ENCODE measurements around the gene DCN. TPM values are rescaled to one million over a fixed set of nuclear protein-coding genes. Genes with fewer than 3 reads are reported as not detected.

The DCN gene
- total RNA-seq, 2 donors from 2014 or later: 301 to 314 TPM

GRCh38 chr12:91176358-91176757 lies 6.3 kb downstream of the DCN start:
- ATAC-seq (no peak), DNase-seq (no peak)
- H3K36me3 ChIP-seq (replicated peaks in 1 of 2; ENCODE audit: insufficient read depth in 1 of 2, low read depth in 2 of 2): no peaks in the 10 kb centered on the region
- no peaks in the 10 kb centered on the region for H3K27me3 ChIP-seq
- TF ChIP-seq POLR2A (IDR thresholded peaks at IDR 0.05) (no peak), CTCF (IDR thresholded peaks at IDR 0.05) (no peak)
- H3K4me3 ChIP-seq: no peak overlapping the region
- WGBS, 2 donors: 71 to 82% methylated on average over 2 of the region's 2 CpGs
- H3K4me1 ChIP-seq: no peaks in the 10 kb centered on the region
- intact Hi-C loops (cut with DNase I): loop anchor here (10.0 kb wide), 1 partner anchor 168 kb away; no protein-coding TSS in a partner anchor
- no peaks in the 10 kb centered on the region for H3K9me3 ChIP-seq
- no peak overlapping the region for H3K27ac ChIP-seq

GRCh38 chr12:91173124-91173523 lies 9.5 kb downstream of the DCN start:
- no peaks in the 10 kb centered on the region for H3K9me3 ChIP-seq
- 29 to 48% methylated on average over 1 of the region's 1 CpG for WGBS, 2 donors
- no peaks in the 10 kb centered on the region for H3K36me3 ChIP-seq (replicated peaks in 1 of 2; ENCODE audit: insufficient read depth in 1 of 2, low read depth in 2 of 2)
- TF ChIP-seq POLR2A (IDR thresholded peaks at IDR 0.05): no peak
- TF ChIP-seq CTCF (IDR thresholded peaks at IDR 0.05): no peak
- peaks cover 0 to 3% of the 10 kb centered on the region in 2 donors for H3K27me3 ChIP-seq
- DNase-seq: peak in 1 of 4 donors; percentile 6
- intact Hi-C loops (cut with DNase I): loop anchor here (10.0 kb wide), 1 partner anchor 172 kb away; no protein-coding TSS in a partner anchor
- no peak for ATAC-seq
- H3K4me3 ChIP-seq: no peak overlapping the region
- no peak overlapping the region for H3K27ac ChIP-seq
- H3K4me1 ChIP-seq: no peaks in the 10 kb centered on the region

- ATAC-seq (no peak), DNase-seq (no peak)
- no peaks in the 10 kb centered on the region for H3K4me1 ChIP-seq
- intact Hi-C loops (cut with DNase I): loop anchor here (10.0 kb wide), 1 partner anchor 173 kb away; no protein-coding TSS in a partner anchor
- H3K4me3 ChIP-seq: no peak overlapping the region
- no peaks in the 10 kb centered on the region for H3K9me3 ChIP-seq
- H3K36me3 ChIP-seq (replicated peaks in 1 of 2; ENCODE audit: insufficient read depth in 1 of 2, low read depth in 2 of 2): no peaks in the 10 kb centered on the region
- H3K27ac ChIP-seq: no peak overlapping the region
- TF ChIP-seq CTCF (IDR thresholded peaks at IDR 0.05) (no peak), POLR2A (IDR thresholded peaks at IDR 0.05) (no peak)
- H3K27me3 ChIP-seq: peaks cover 0 to 3% of the 10 kb centered on the region in 2 donors
Observed at GRCh38 chr12:91172096-91172495, 10.5 kb downstream of the DCN start.

DNA sequence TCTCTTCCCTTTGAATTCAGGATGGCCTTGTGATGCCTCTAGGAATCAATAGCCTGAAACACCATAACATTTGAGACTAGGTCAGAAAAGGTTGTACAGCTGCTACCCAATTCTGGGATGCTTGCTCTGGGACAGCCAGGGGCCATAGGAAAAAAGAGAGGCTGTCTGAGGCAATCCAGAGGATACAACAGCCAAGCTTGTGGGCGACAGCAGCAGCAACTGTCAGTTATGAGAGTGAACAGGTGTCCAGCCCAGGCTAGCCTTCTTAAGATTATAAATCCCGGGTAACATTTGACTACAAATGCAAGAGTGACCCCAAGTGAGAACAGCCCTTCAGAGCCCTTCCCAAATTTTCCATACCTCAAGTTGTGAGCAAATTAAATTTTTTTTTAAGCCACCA lies 11.1 kb downstream of the DCN start:
- Histone ChIP-seq H3K4me3 (no peak overlapping the region), H3K9me3 (no peaks in the 10 kb centered on the region), H3K36me3 (replicated peaks in 1 of 2; ENCODE audit: insufficient read depth in 1 of 2, low read depth in 2 of 2) (no peaks in the 10 kb centered on the region), H3K4me1 (no peaks in the 10 kb centered on the region), H3K27ac (no peak overlapping the region), H3K27me3 (peaks cover 0 to 3% of the 10 kb centered on the region in 2 donors)
- no peak for ATAC-seq
- TF ChIP-seq POLR2A (IDR thresholded peaks at IDR 0.05) (no peak), CTCF (IDR thresholded peaks at IDR 0.05) (no peak)
- intact Hi-C loops (cut with DNase I): loop anchor here (10.0 kb wide), 1 partner anchor 173 kb away; no protein-coding TSS in a partner anchor
- 43 to 60% methylated on average over 2 of the region's 2 CpGs for WGBS, 2 donors
- no peak for DNase-seq

DNA sequence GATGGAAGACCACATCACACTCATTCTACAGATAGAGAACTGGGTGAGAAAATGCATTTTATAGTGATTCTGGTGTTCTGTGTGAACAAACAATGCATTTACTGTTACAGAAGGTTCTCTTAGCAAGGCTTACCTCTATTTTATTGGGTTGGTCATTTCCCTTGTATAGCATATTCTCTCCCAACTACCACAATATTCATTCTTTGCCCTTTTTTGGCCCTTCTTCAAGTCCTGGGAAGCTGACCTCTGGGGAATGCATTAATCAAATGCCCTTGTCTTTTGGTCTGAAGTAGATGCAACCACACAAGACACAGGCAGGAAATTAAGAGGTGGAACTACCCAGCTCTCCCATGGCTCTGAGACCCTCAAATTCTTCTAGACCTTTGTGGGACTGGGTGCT lies 19.5 kb downstream of the DCN start:
- intact Hi-C loops (cut with DNase I): no loop called here
- no peak overlapping the region for H3K4me3 ChIP-seq
- H3K9me3 ChIP-seq: no peaks in the 10 kb centered on the region
- no peak for DNase-seq
- H3K36me3 ChIP-seq (replicated peaks in 1 of 2; ENCODE audit: insufficient read depth in 1 of 2, low read depth in 2 of 2): no peaks in the 10 kb centered on the region
- H3K4me1 ChIP-seq: no peaks in the 10 kb centered on the region
- H3K27ac ChIP-seq: no peak overlapping the region
- ATAC-seq: no peak
- TF ChIP-seq CTCF (IDR thresholded peaks at IDR 0.05) (no peak), POLR2A (IDR thresholded peaks at IDR 0.05) (no peak)
- H3K27me3 ChIP-seq: no peaks in the 10 kb centered on the region
